HG03108 (cell line): ENCODE data around the gene KLF13.
A peak's percentile ranks its signal among the peaks of the same experiment; 100 is the strongest.

ENCODE experiments used
- ATAC-seq: cut with Tn5 transposase; IDR thresholded peaks from one replicate; pipeline ENCODE4 v1.9.1; 2021; ENCODE audit warnings: moderate library complexity; ENCODE audit not compliant: unreplicated experiment

Gene KLF13

GRCh38 chr15:31298707-31299172, 27.9 kb upstream of the KLF13 start:
- ATAC-seq, result no peak

GRCh38 chr15:31300208-31300661, 26.4 kb upstream of the KLF13 start:
- ATAC-seq, result no peak

GRCh38 chr15:31300981-31301672, 25.5 kb upstream of the KLF13 start:
- ATAC-seq, result no peak

GRCh38 chr15:31301673-31301990, 25.0 kb upstream of the KLF13 start:
- no peak for ATAC-seq

- no peak for ATAC-seq
Observed at GRCh38 chr15:31302029-31302657, 24.5 kb upstream of the KLF13 start.

GRCh38 chr15:31302778-31303725, 23.6 kb upstream of the KLF13 start:
- no peak for ATAC-seq

- no peak for ATAC-seq
Observed at GRCh38 chr15:31303726-31304648, 22.6 kb upstream of the KLF13 start.

- ATAC-seq, result no peak
Observed at GRCh38 chr15:31304751-31305365, 21.8 kb upstream of the KLF13 start.

- no peak for ATAC-seq
Observed at GRCh38 chr15:31305375-31305774, 21.3 kb upstream of the KLF13 start.

GRCh38 chr15:31305796-31306425, 20.7 kb upstream of the KLF13 start:
- no peak for ATAC-seq

GRCh38 chr15:31306426-31307269, 20.0 kb upstream of the KLF13 start:
- no peak for ATAC-seq

GRCh38 chr15:31307270-31308184, 19.1 kb upstream of the KLF13 start:
- ATAC-seq, result no peak

- peak; percentile 56 for ATAC-seq
Observed at GRCh38 chr15:31308185-31308639, 18.4 kb upstream of the KLF13 start.

- no peak for ATAC-seq
Observed at GRCh38 chr15:31309893-31310606, 16.6 kb upstream of the KLF13 start.

- ATAC-seq, result no peak
Observed at GRCh38 chr15:31311735-31312619, 14.7 kb upstream of the KLF13 start.

- ATAC-seq, result no peak
Observed at GRCh38 chr15:31313223-31313622, 13.4 kb upstream of the KLF13 start.
